Hippocampal formation (tissue), 2 donors: Measurements from ENCODE around the gene NME7.
"Not testable (repeated sequence)": the region's sequence is repeated elsewhere in the genome, so short reads cannot be mapped to it uniquely, and the experiment has no call there.

ENCODE experiments used
- DNase-seq, 2 donors: peaks; one replicate each; lab custom pipeline; 2025; lab: John Stamatoyannopoulos, UW

The NME7 gene

DNA sequence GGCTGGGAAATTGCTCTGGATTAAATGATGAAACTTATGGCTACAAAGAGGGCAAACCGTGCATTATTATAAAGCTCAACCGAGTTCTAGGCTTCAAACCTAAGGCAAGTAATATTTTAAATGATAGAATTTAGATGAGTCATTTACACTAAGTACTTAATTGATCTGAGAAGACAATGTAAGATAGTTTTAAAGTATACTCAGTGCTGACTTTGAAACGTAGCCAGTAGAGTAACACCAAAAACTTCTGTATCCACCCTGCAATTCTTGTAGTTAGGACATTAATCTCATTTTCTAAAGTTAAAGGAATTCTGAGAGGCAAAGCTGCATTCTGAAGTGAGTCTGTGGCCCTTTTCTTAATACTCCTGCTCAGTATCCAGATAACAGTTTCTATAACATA is 240.3 kb downstream of the NME7 start:
- no peak for DNase-seq

DNA sequence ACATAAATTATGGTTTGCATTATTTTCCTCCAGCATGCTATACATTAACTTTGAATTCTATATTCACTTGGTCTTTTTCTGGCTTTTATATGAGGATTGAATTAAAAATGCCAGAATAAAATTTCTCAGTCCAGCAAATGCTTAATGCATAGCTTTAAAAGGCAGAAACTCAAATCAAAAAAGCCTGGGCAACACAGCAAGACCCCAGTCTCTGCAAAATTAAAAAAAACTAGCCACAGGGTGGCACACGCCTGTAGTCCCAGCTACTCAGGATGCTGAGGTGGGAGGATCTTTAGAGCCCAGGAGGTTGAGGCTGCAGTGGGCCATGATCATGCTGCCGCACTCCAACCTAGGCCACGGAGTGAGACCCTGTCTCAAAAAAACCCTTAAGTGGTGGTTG is 241.3 kb downstream of the NME7 start:
- DNase-seq = no peak

DNA sequence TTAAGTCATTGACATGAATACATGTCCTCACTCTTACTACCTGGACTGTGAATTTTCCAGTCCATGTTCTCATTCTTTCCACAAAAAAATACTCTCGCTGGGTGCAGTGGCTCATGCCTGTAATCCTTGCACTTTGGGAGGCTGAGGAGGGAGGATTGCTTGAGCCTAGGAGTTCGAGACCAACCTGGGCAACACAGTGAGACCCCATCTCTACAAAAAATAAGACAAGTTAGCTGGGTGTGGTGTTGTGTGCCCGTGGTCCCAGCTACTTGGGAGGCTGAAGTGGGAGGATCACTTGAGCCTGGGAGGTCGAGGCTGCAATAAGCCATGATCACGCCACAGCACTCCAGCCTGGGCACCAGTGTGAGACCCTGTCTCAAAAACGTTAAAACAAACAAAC is 242.0 kb downstream of the NME7 start:
- not testable (repeated sequence) for DNase-seq

DNA sequence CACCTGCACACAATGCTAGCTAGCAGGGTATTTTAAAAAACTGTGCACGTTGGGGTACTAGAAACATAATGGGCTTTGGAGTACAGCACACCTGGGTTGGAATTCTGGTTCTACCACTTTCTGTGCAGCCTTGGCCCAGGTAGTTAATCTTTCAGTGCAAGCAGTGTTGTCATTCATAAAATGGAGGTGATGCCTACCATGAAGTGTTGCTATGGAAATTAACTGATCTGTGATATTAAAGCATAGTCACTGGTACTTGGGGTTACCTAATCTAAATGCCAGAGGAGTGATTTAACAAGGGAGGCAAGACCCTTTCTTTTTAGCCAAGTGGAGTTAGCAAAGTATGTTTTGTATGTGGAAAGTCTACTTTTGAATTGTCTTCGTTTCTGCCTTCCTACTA is 243.1 kb downstream of the NME7 start:
- no peak for DNase-seq

DNA sequence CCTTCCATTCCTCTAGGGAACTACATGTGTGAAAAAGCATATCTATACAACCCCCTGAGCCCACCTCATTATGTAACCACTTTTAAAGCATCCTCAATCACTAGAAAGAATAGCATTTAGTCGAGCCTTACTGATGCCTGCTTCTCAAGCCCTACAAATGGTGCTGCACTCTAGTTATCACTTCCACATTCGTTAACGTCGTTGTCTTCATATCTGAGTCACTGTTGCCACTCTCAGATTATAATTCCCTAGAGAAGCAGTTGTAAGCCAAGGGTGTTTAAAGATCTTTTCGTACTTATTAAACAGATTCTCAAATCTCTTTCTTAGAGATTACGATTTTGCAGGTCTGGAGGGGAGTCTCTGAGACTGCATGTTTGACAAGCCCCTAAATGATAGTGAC is 244.6 kb downstream of the NME7 start:
- DNase-seq = no peak

DNA sequence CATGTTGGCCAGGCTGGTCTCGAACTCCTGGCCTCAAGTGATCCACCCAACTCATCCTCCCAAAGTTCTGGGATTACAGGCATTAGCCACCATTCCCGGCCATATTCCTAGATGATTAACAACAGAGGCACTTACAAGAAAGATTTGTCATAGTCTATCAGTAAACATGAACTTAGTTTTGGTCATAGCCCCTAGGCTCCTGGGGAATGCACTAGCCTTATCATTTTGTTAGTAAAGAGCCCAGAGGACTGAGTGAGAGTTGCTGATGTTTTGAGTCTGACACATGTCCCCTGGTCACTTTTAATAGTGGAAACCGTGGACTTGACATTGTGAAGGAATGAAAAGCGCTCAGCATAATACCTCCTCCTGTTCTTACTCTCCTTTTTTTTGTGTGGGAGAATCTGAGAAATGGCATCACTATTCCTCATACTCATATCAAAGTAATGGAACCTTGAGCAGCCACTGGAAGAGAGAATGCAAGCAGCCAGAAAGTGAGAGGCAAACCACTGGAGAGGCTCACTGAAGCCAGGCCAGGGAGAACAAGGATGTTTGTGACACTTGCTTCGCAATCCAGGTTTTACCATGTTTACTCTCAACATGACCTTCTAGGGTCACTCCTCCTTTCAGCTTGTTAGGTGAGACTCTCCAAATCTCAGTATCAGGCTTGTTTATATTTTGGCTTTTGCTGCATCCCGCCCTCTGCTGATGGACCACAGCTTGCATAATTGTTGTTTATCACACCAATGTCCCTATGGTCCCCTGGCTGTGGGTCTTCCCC is 246.3 kb downstream of the NME7 start:
- no peak for DNase-seq

DNA sequence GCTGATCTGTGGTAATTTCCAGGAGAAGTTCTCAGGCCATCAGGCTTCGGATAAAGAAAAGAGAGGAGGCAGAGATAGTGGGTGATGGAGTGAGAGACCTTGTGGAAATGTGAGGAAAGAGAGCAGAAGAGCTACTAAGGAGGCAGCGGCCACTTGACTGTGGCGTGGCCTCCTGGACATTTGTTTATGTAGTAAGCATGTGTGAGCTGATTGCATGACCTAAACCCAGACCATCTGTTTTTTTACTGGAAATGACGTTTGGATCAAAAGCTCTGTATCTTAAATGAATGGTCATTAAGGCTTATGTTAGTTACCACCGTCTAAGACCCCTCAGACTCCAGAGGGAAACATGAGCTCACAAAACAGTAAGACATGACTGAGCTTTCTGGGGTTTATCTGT is 247.5 kb downstream of the NME7 start:
- no peak for DNase-seq

DNA sequence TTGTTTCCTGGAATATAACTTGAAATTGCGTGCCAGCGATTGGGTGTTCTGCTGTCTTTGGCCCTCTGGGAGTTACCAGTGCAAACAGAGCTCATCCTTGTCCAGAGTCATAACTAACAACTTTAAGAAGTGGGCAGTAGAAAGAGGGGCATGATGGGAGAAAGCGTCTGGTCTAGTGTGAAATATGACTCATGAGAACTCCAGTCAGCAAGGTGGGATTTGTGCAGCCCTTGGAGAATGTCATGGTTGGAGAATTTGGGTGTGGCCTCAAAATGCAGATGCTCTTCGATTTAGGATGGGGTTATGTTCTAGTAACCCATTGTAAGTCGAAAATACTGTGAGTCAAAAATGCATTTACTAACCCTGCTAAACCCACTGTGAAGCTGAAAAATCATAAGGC is 248.2 kb downstream of the NME7 start:
- DNase-seq = no peak

DNA sequence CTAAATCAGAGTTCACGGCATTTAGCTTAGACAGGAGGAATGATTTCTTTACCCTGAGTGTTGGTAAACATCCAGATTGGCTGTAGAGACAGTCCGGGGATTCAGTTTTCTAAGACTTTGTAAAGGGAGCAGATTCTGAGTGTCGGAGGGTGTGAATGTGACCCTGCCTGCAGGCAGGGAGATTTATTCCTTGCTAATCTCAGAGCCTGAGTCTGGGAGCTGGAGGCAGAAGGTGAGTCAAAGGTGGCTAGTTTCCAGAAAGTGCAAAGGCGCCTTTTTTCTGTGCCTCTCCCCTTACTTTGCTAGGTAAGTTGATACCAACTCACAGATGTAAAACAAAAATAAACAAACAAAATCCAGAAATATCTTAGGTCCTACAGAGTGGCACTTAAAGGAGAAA is 249.4 kb downstream of the NME7 start:
- no peak for DNase-seq

DNA sequence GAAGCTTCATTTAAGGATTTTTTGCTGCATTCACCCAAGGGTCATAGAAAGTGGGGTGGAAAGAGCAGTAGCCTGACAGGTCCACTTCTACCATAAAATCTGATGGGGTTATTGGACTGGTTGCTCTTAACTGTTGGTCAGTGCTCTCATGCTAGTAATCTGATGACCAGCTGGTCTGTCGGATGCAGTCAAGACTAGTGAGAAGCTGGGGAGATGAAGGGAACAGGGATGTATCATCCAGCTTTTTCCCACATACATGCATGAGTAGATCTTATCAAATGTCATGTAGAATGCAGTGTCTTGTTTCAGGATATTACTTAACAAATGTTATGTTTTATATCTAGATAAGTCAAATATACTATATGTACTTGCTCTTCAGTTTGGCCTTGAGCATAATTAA is 250.0 kb downstream of the NME7 start:
- no peak for DNase-seq

DNA sequence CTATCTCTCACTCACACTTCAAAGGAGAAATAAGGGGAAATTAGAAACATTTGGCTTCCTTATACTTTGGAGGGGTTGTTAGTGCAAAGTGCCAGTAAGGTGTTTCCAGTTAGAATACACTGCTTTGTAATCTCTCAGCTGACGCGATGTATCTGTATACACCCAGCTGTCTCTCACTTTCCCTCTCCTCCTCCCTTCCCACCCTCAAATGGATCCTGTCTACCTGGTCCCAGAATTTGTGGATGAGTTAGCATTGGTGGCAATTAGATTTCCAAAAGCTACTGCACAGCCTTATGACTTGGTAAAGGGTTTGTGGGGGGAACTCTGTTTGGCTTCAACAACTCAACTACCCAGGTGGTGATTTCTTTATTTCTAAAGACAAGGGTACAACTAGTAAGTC is 250.6 kb downstream of the NME7 start:
- no peak for DNase-seq

DNA sequence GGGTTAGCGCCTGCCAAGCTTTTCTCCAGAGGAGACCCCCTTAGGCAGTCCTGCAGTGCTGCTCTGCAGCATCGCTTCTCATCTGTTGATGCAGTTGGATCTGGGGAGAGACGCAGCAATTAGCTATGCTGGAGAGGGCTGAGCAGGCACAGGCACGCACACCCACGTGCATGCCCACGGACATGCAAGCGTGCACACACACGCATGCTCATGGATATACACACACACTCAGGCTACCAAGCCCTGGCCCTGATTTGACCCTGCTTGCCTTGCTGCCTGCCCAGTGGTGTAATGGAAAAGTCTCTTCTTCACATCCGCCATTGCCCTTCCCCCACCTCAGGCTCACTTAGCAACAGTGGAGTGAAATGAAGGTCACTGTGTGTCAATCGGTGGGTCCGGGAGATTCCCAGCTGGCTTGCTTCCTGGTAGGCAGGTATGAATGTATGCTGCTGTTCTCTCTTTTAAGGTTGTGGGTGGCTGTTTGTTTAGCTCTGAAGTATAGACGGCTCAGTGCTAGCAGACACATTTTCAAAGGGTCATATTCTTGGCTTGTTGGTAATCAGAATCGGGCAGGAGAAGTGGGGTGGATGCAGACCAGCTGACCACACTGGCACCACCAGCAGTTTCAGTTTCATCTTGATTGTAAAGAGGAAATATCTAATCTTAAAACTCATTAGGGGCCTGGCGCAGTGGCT is 251.6 kb downstream of the NME7 start:
- DNase-seq = peak; percentile 16 to 51

DNA sequence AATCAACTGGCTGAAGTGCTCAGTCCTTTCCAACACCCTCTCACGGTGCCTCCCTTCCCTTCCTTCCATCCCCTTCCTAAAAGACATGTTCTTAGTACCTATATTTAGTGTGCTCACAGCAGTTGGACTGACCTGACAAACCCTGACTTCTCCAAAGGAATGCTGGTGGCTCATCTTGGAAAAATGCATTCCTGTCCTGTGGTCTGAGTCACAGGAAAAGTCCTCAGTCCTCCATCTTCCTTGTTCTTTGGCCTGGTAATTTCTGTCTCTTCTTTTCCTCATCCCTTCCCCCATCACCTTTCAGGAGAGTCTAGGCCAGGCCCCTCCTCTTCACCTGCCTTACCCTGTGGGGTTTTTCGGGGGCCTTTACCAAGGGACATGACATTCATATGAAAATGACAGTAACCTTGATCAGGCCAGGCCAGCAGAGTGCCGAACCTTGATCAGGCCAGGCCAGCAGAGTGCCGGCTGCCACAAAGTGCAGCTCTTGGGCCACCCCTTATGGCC is 253.9 kb downstream of the NME7 start:
- DNase-seq = no peak

DNA sequence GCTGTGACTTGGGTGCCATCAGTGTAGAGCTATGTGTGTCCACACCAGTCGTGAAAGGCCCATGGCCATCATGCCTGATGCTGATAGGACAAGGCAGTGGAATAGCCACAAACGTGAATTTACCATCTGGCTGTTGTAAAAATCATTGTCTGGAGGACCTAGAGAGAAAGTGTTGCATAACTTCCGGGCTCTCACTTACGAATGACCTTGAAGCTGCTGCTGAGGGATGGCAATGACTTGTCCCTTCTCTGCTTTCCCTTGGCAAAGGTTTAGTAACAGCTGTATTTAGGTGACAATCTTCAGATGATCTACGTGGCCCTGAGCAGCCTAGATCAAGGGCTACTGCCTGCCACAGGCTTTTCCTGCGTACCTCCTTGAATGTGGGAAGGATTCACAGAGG is 255.4 kb downstream of the NME7 start:
- DNase-seq = no peak

DNA sequence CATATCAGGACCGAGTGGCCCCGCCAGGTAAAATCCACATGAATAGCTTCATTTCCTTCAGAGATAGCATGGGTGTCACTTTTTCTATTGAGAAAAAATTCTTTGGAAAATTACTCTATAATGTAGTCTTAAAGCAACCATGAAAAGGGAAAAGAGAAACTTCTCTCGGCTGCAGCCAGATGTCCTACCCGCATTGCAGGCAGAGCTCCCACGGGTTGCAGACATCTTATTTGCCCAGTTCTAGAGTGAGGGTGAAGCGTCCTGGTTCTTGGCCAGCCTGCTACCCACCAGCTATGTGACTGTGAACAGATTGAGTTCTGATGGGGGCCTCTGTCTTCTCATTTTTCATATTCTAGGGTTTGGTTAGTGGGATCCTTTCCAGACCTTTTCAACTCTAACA is 256.1 kb downstream of the NME7 start:
- DNase-seq = no peak

DNA sequence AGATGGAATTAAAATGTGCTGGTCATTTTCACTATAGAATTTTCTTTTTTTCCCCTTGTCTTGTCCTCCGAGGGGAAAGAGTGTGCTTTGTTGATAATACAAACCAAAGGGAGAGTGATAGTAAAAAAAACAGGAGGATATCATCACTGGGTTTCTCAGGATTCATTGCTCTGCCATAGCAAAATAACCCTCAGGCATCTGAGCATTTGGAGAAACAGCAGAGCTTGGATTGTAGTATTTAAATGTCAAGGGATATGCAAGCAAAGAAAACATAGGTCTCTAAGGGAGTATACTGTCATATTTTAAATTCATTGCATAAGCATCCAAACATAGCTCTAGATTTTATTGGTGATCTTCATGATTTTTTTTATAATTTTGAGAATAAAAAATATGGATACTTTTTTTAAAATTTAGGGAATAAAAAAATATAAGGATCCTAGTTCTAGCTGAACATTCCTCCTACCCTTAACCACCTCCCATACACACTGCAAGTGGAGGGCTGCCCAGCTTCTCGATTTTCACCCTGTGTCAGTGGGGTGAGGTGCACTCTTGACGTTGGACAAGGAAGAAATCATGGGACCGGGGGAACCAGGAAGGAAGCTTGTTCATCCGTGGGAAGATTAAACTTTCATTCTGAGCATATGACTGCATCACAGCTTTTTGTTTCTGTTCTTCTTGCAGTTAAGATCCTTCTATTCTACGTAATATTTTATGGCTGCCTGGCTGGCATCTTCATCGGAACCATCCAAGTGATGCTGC is 256.7 kb downstream of the NME7 start:
- no peak for DNase-seq

DNA sequence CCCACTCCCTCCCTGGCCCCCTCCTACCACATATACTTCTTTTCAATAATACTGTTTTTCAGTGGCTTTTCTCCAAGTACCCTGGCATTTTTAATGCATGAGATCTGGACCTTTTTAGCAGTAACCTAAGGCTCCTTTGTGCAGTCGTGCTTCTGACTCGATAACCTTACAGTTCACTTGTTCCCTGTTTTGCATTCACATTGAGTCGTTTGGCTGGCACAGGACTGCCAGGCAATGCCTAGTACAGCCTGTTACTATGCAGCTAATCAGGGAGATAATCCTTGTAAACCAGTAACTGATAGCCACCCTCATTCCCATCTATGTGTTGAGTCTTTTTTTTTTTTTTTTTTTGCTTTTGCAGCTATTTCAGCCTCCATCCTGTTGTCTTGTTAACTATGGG is 257.4 kb downstream of the NME7 start:
- peak in 1 of 2 donors; percentile 33 for DNase-seq

DNA sequence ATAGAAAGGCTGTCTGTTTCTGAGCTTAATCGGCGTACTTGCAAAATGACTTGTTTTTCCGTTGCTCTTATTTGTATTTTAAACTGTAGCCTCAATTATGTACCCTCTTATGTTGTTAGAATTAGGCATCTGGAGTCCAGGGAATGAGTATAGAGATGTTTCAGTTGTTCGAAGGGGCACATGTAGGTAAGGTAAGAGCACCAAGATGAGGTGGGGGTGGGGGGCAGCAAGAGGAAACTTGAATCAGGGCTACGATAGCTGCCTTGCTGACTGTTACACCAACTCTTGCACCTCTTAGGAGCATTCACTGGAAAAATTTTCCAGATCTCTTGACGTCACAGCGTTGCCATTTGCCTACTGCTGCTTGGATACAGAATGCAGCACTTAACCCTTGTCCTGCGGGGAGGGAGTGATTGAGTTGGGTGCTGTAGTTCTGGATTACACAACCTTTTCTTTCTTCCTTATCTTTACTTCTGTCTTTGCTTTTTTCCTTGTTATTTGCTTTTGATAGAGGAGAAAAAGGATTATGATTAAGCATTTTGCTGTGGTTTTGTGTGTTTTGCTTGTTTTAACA is 257.9 kb downstream of the NME7 start:
- peak; percentile 69 to 80 for DNase-seq

DNA sequence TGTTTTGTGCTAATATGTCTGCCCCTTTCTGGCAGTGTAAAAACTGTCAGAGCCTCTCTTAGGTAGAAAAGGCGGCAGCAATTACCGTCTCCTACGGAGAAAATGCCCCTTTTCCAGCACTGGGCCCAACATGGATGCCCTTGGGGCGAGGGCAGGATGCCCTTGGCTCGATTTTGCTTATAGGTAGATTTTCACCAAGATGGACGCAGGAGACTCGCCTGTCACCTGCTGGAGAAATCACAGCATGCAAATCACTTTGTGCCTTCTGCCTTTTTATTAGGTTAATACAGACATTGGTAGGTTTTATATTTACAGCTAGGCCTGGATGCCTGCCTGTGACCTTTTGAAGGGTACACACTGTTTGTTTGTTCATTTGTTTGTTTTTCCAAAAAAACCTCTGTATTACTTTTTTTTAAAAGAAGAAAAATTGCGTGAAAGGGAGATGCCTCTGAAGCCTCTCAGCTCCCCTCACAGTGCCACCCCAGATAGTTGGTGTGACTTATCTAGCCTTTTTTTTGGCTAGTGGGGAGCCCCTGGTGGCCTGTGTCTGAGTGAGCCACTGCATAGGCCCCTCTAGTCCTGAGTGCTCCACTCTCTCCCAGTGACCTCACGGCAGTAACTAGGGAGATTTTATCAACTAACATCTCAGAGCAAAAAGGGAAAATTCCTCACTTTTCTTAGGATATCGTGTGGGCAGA is 258.6 kb downstream of the NME7 start:
- DNase-seq = peak; percentile 56 to 76

DNA sequence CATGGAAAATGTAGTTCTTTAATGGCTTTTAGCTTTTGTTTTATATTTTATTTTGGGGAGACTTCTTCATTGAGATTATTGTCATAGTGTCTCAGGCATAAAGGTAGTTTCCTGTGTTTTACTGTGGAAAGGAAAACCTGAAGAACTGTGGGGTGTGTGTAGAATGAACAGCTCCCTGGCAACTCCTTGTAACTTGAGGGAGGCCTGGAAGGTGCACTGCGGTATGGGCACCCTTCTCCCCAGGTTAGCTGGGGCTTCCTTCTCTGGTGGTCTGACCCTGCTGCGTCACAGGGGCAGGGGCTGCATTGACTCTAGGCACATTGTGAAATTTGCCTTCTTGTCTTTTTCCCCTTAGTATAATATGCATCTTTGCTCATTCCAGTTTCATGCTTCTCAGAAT is 259.4 kb downstream of the NME7 start:
- DNase-seq = no peak

DNA sequence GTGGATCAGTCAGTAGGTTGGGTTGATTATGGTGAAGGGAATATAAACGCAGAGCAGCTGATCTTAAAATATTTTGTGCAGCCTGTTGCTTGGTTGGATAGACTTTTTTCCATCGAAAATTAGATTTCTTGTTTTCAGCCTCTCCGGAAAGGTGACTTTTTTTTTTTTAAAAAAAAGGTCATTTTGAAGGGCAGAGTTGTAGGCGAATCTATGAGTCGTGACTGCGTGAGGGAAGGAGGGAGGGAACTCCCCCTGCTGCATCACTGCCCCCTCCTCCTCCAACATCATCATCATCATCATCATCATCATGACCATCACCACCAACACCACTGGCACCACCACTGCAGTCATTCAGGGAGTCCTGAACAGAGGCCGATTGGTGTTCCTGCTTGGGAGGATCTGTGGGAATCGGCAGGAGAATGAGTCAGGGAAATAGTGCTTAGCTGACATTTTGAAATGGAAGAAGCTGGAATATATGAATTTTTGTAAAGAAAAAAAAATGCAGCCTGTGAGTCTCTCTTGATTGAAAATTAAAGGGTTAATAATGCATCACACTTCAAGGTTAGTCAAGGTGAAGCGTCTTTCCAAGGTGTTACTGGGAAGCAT is 259.9 kb downstream of the NME7 start:
- DNase-seq = no peak
